A549 (cell line): ENCODE data around the gene BACE1. TPM values are rescaled to one million over a fixed set of nuclear protein-coding genes. Genes with fewer than 3 reads are reported as not detected.

Experiments
- ATAC-seq, 2 experiments: fragments of 200-7000 bp in 1 of 2; fragments of >200 bp in 1 of 2; cut with Nextera tagmentation in 1 of 2; cut with Tn5 transposase in 1 of 2; 3 replicates each; pipeline versions ENCODE4 v1.8.0 to v1.9.1; 2018 to 2020; ENCODE audit warnings: mild to moderate bottlenecking in 1 of 2, moderate library complexity in 1 of 2
- CTCF ChIA-PET: fragments of 300-600 bp; sonication (Branson Sonifier 250); formaldehyde crosslinking; extraction: SDS; loops from one replicate; lab custom pipeline; 2021; ENCODE audit warnings: antibody characterized with exemption, inconsistent platforms; lab: Yijun Ruan, JAX
- POLR2A ChIA-PET: fragments of 350-600 bp; formaldehyde crosslinking; extraction: SDS; loops from one replicate; lab custom pipeline; 2021; ENCODE audit warnings: antibody characterized with exemption, inconsistent platforms; lab: Yijun Ruan, JAX
- DNase-seq, 2 experiments: peaks; one replicate each; pipeline versions ENCODE4 v3.0.0 to v3.0.0-alpha.2; 2011 to 2016; ENCODE audit warnings: low read depth in 1 of 2, low spot score in 1 of 2
- FAIRE-seq: peaks from 2 replicates; lab custom pipeline; 2011; peaks lifted over from hg19 to GRCh38; lab: Jason Lieb, UNC
- H3K27ac ChIP-seq, 2 experiments: fragments of >200 bp; sonication (Bioruptor Twin); formaldehyde crosslinking; 3 replicates each; pipeline ENCODE4 v1.5.1; 2016 to 2017
- H3K4me1 ChIP-seq: fragments of >200 bp; sonication (Bioruptor Twin); formaldehyde crosslinking; 3 replicates; pipeline ENCODE4 v1.6.1; 2016
- H3K4me2 ChIP-seq: fragments of >200 bp; sonication (Bioruptor Twin); formaldehyde crosslinking; 3 replicates; pipeline ENCODE4 v1.6.1; 2016
- H3K4me3 ChIP-seq: fragments of >200 bp; sonication (Bioruptor Twin); formaldehyde crosslinking; 3 replicates; pipeline ENCODE4 v1.5.1; 2016
- H3K9me3 ChIP-seq: fragments of >200 bp; sonication (Bioruptor Twin); formaldehyde crosslinking; 3 replicates; pipeline ENCODE4 v1.6.1; 2016
- CBX2 ChIP-seq: fragments of 200-600 bp; sonication (generic); IDR thresholded peaks from 2 replicates; pipeline ENCODE4 v1.6.1; 2016; ENCODE audit warnings: low read depth, mild to moderate bottlenecking, borderline replicate concordance
- CBX8 ChIP-seq: fragments of 200-600 bp; sonication (generic); IDR thresholded peaks from 2 replicates; pipeline ENCODE4 v1.6.1; 2016
- CHD2 ChIP-seq: fragments of 150-350 bp; IDR thresholded peaks from 2 replicates; pipeline ENCODE4 v1.6.1; 2014; ENCODE audit warnings: low read length; ENCODE audit not compliant: partially characterized antibody
- EHMT2 ChIP-seq: fragments of 200-600 bp; sonication (generic); IDR thresholded peaks from 2 replicates; pipeline ENCODE4 v1.6.1; 2016; ENCODE audit warnings: antibody characterized with exemption, low read depth, mild to moderate bottlenecking, moderate library complexity
- FOSL2 ChIP-seq, 2 experiments: fragments of 450-650 bp in 1 of 2; fragments of >200 bp in 1 of 2; sonication (Bioruptor Twin) in 1 of 2; formaldehyde crosslinking; IDR thresholded peaks; 2 replicates each; pipeline versions ENCODE4 v1.5.0 to v1.6.1; 2016 to 2020; ENCODE audit warnings: mild to moderate bottlenecking in 1 of 2, moderate library complexity in 1 of 2
- HES2 ChIP-seq: fragments of >200 bp; sonication (Bioruptor Twin); formaldehyde crosslinking; IDR thresholded peaks from 2 replicates; pipeline ENCODE4 v1.6.1; 2016
- HMGXB4 ChIP-seq: fragments of 250-450 bp; sonication (Bioruptor Pico); IDR thresholded peaks from 2 replicates; pipeline ENCODE4 v1.5.0; 2021; ENCODE audit warnings: mild to moderate bottlenecking, moderate library complexity, borderline replicate concordance
- HOXA7 ChIP-seq: fragments of 250-450 bp; sonication (Bioruptor Pico); IDR thresholded peaks from 2 replicates; pipeline ENCODE4 v1.5.0; 2020; ENCODE audit warnings: mild to moderate bottlenecking, moderate library complexity
- HOXB13 ChIP-seq: fragments of 250-450 bp; sonication (Bioruptor Pico); IDR thresholded peaks from 2 replicates; pipeline ENCODE4 v1.5.0; 2020; ENCODE audit warnings: low read depth, mild to moderate bottlenecking, moderate library complexity
- HOXB5 ChIP-seq: fragments of 250-450 bp; sonication (Bioruptor Pico); IDR thresholded peaks from 2 replicates; pipeline ENCODE4 v1.5.0; 2020; ENCODE audit warnings: mild to moderate bottlenecking, moderate library complexity
- KDM5A ChIP-seq: fragments of 200-600 bp; sonication (generic); IDR thresholded peaks from 2 replicates; pipeline ENCODE4 v1.6.1; 2016; ENCODE audit warnings: antibody characterized with exemption, mild to moderate bottlenecking
- MAFK ChIP-seq: fragments of 450-650 bp; IDR thresholded peaks from 2 replicates; pipeline ENCODE4 v1.6.1; 2014; ENCODE audit not compliant: partially characterized antibody
- MAZ ChIP-seq: fragments of 150-350 bp; IDR thresholded peaks from 2 replicates; pipeline ENCODE4 v1.6.1; 2014; ENCODE audit warnings: antibody characterized with exemption, low read depth, low read length, borderline replicate concordance
- NFE2L2 ChIP-seq: fragments of 150-350 bp; conservative IDR thresholded peaks from 2 replicates; pipeline ENCODE4 v1.6.1; 2014; ENCODE audit warnings: low read length
- NPAS2 ChIP-seq: fragments of 250-450 bp; sonication (Bioruptor Pico); IDR thresholded peaks from 2 replicates; pipeline ENCODE4 v1.8.0; 2022; ENCODE audit warnings: mild to moderate bottlenecking, moderate library complexity, borderline replicate concordance
- POLR2A ChIP-seq: IDR thresholded peaks from 2 replicates; pipeline ENCODE4 v1.6.1; 2012; ENCODE audit warnings: mild to moderate bottlenecking, low read length
- RARB ChIP-seq: fragments of 250-450 bp; sonication (Bioruptor Pico); IDR thresholded peaks from 2 replicates; pipeline ENCODE4 v1.8.0; 2021; ENCODE audit warnings: mild to moderate bottlenecking, moderate library complexity
- SMC3 ChIP-seq: fragments of >200 bp; sonication (Bioruptor Twin); formaldehyde crosslinking; IDR thresholded peaks from 3 replicates; pipeline ENCODE4 v1.6.1; 2018; ENCODE audit warnings: inconsistent platforms
- ZC3H11A ChIP-seq: fragments of 450-650 bp; IDR thresholded peaks from 2 replicates; pipeline ENCODE4 v1.6.1; 2014; ENCODE audit warnings: antibody characterized with exemption, mild to moderate bottlenecking
- ZNF302 ChIP-seq: fragments of 250-450 bp; sonication (Bioruptor Pico); IDR thresholded peaks from 2 replicates; pipeline ENCODE4 v1.9.0; 2021; ENCODE audit warnings: inconsistent platforms, mild to moderate bottlenecking, moderate library complexity
- WGBS: methylation state at CpG from one replicate; pipeline ENCODE4 v1.1.6; 2017; ENCODE audit errors: missing lambda C conversion rate; 5-methylcytosine and 5-hydroxymethylcytosine counted together
- polyA plus RNA-seq, 4 experiments: library from polyadenylated mRNA; depleted of rRNA in 3 of 4; stranded (reverse); fragments of >200 nt; fragmentation: RNase III in 1 of 4; extraction: RNeasy Plus Mini Kit Qiagen cat#74134 plus additional on column Dnase treatment in 1 of 4; gene quantifications; 2 replicates in 3 of 4; 3 replicates in 1 of 4; pipeline ENCODE4 v1.2.3, GENCODE V29; 2011 to 2017
- TF ChIP-seq, protein P1 (sequence below): IDR thresholded peaks from 2 replicates; pipeline ENCODE4 v1.6.1; 2012
- TF ChIP-seq, protein P2 (sequence below): fragments of 250-450 bp; sonication (Bioruptor Pico); IDR thresholded peaks from 2 replicates; pipeline ENCODE4 v1.5.0; 2020; ENCODE audit warnings: low read depth, mild to moderate bottlenecking, moderate library complexity

Gene BACE1
- polyA plus RNA-seq, 2 of the 4 experiments (the other 2 are of a cell fraction), result 6.1 to 7.8 TPM

- POLR2A ChIA-PET, result no interaction called here
- TF ChIP-seq MAZ (no peak), CBX8 (no peak), NPAS2 (CRISPR knock-in tag) (no peak), CBX2 (no peak), POLR2A (no peak), EHMT2 (no peak), HOXA7 (CRISPR knock-in tag) (no peak), MAFK (no peak), KDM5A (no peak), ZNF302 (CRISPR knock-in tag) (no peak), NFE2L2 (no peak), HOXB5 (CRISPR knock-in tag) (no peak), ZC3H11A (no peak)
- TF ChIP-seq, protein P1, sequence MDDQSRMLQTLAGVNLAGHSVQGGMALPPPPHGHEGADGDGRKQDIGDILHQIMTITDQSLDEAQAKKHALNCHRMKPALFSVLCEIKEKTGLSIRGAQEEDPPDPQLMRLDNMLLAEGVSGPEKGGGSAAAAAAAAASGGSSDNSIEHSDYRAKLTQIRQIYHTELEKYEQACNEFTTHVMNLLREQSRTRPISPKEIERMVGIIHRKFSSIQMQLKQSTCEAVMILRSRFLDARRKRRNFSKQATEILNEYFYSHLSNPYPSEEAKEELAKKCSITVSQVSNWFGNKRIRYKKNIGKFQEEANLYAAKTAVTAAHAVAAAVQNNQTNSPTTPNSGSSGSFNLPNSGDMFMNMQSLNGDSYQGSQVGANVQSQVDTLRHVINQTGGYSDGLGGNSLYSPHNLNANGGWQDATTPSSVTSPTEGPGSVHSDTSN, result no peak
- Histone ChIP-seq H3K4me3 (no peak overlapping the region), H3K4me1 (peaks cover 6% of the 10 kb centered on the region; the same call in 1 of the 3 replicates), H3K27ac (no peak overlapping the region), H3K4me2 (no peak overlapping the region), H3K9me3 (no peaks in the 10 kb centered on the region)
- ATAC-seq (no peak), FAIRE-seq (no peak), DNase-seq (no peak)
- 87% methylated on average over 8 of the region's 8 CpGs for WGBS
- CTCF ChIA-PET, result no interaction called here
Observed at GRCh38 chr11:117298195-117298594, 17.9 kb downstream of the BACE1 start.

- no peaks in the 10 kb centered on the region for H3K9me3 ChIP-seq
- no peak for FAIRE-seq
- 77% methylated on average over 6 of the region's 6 CpGs for WGBS
- CTCF ChIA-PET, result interaction anchor here (1.0 kb wide), 1 partner anchor 13 kb away, joined by 3 read pairs; no protein-coding TSS in a partner anchor
- ATAC-seq, result no peak
- H3K4me3 ChIP-seq, result no peak overlapping the region
- no peak for DNase-seq
- no peak overlapping the region for H3K4me2 ChIP-seq
- POLR2A ChIA-PET, result no interaction called here
- TF ChIP-seq RARB (CRISPR knock-in tag) (no peak), CHD2 (no peak), MAZ (no peak), HES2 (no peak), HMGXB4 (CRISPR knock-in tag) (no peak), FOSL2 (IDR thresholded peaks at IDR 0.05) (no peak), FOSL2 (CRISPR knock-in tag; IDR thresholded peaks at IDR 0.05) (no peak)
- peaks cover 6% of the 10 kb centered on the region; the same call in 1 of the 3 replicates for H3K4me1 ChIP-seq
- H3K27ac ChIP-seq, result no peak overlapping the region
Observed at GRCh38 chr11:117296881-117297280, 19.2 kb downstream of the BACE1 start.

GRCh38 chr11:117295438-117296137 is 20.5 kb downstream of the BACE1 start:
- DNase-seq (no peak), ATAC-seq (no peak), FAIRE-seq (no peak)
- CTCF ChIA-PET, result no interaction called here
- Histone ChIP-seq H3K4me1 (peaks cover 6% of the 10 kb centered on the region; the same call in 1 of the 3 replicates), H3K9me3 (no peaks in the 10 kb centered on the region), H3K4me2 (no peak overlapping the region), H3K4me3 (no peak overlapping the region), H3K27ac (no peak overlapping the region)
- TF ChIP-seq NPAS2 (CRISPR knock-in tag) (no peak), SMC3 (no peak), CHD2 (no peak), HOXB13 (CRISPR knock-in tag) (no peak), MAZ (no peak), POLR2A (no peak)
- TF ChIP-seq, protein P2, sequence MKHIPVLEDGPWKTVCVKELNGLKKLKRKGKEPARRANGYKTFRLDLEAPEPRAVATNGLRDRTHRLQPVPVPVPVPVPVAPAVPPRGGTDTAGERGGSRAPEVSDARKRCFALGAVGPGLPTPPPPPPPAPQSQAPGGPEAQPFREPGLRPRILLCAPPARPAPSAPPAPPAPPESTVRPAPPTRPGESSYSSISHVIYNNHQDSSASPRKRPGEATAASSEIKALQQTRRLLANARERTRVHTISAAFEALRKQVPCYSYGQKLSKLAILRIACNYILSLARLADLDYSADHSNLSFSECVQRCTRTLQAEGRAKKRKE (CRISPR knock-in tag), result no peak
- POLR2A ChIA-PET, result no interaction called here
- 77% methylated on average over 9 of the region's 9 CpGs for WGBS
